Tibial nerve (tissue), 4 donors: ENCODE measurements around the gene PARN.

ENCODE experiments used
- EP300 ChIP-seq, 2 donors: sonication (generic); formaldehyde crosslinking; IDR thresholded peaks; one replicate each; pipeline ENCODE4 v1.6.1; 2017; ENCODE audit warnings: antibody characterized with exemption in 2 of 2, mild to moderate bottlenecking in 1 of 2
- TF ChIP-seq, protein P1 (sequence below), 5 experiments: fragments of 200-600 bp in 3 of 5; fragments of 450-650 bp in 2 of 5; sonication (generic) in 3 of 5; IDR thresholded peaks; one replicate each; pipeline ENCODE4 v1.5.1; 2016 to 2019; ENCODE audit warnings: antibody characterized with exemption in 5 of 5, mild to moderate bottlenecking in 3 of 5, moderate library complexity in 2 of 5

GRCh38 chr16:14523632-14524031 lies 106.4 kb downstream of the PARN start:
- TF ChIP-seq, protein P1, sequence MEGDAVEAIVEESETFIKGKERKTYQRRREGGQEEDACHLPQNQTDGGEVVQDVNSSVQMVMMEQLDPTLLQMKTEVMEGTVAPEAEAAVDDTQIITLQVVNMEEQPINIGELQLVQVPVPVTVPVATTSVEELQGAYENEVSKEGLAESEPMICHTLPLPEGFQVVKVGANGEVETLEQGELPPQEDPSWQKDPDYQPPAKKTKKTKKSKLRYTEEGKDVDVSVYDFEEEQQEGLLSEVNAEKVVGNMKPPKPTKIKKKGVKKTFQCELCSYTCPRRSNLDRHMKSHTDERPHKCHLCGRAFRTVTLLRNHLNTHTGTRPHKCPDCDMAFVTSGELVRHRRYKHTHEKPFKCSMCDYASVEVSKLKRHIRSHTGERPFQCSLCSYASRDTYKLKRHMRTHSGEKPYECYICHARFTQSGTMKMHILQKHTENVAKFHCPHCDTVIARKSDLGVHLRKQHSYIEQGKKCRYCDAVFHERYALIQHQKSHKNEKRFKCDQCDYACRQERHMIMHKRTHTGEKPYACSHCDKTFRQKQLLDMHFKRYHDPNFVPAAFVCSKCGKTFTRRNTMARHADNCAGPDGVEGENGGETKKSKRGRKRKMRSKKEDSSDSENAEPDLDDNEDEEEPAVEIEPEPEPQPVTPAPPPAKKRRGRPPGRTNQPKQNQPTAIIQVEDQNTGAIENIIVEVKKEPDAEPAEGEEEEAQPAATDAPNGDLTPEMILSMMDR (IDR thresholded peaks at IDR 0.05), result no peak
- TF ChIP-seq EP300 (IDR thresholded peaks at IDR 0.05), result no peak
